Measurements from ENCODE around the gene LEFTY2. TPM values are rescaled to one million over a fixed set of nuclear protein-coding genes. Genes with fewer than 3 reads are reported as not detected.

Gene LEFTY2
- polyA plus RNA-seq, 1 donor from 2014 or later, result not detected

GRCh38 chr1:225892307-225892706 lies 48.7 kb downstream of the LEFTY2 start:
- Histone ChIP-seq H3K4me2 (ENCODE audit: low read length) (no peak overlapping the region), H3K9me3 (ENCODE audit: low read length) (no peaks in the 10 kb centered on the region), H3F3A (ENCODE audit: insufficient read depth, low read length, poor library complexity, severe bottlenecking) (no peaks in the 10 kb centered on the region), H3K27me3 (ENCODE audit: insufficient read depth, low read depth, low read length) (no peaks in the 10 kb centered on the region), H3K36me3 (ENCODE audit: insufficient read depth, low read length) (no peaks in the 10 kb centered on the region), H2AFZ (ENCODE audit: low read depth, low read length) (no peak overlapping the region), H3K9me2 (ENCODE audit: insufficient read depth, low read length) (no peaks in the 10 kb centered on the region), H3K79me2 (replicated peaks; ENCODE audit: insufficient read depth, low read length) (no peaks in the 10 kb centered on the region), H3K4me3 (ENCODE audit: low read length) (no peak overlapping the region), H4K20me1 (ENCODE audit: insufficient read depth) (no peaks in the 10 kb centered on the region), H3K27ac (ENCODE audit: low read length) (no peak overlapping the region), H3K9ac (ENCODE audit: low read length) (no peak overlapping the region)
- TF ChIP-seq EP300 (conservative IDR thresholded peaks at IDR 0.05; ENCODE audit: poor library complexity, severe bottlenecking), result no peak
- no peak for TF ChIP-seq CTCF (IDR thresholded peaks at IDR 0.05; ENCODE audit: poor library complexity, severe bottlenecking)
- TF ChIP-seq EZH2 (IDR thresholded peaks at IDR 0.05; ENCODE audit: borderline replicate concordance, insufficient read depth, low read length, poor library complexity, severe bottlenecking), result no peak
- TF ChIP-seq TAF1 (IDR thresholded peaks at IDR 0.05; ENCODE audit: low read depth), result no peak
- TF ChIP-seq SMC3 (conservative IDR thresholded peaks at IDR 0.05; ENCODE audit: poor library complexity), result no peak
- no peak for TF ChIP-seq POLR2AphosphoS5 (IDR thresholded peaks at IDR 0.05)
- TF ChIP-seq MXI1 (conservative IDR thresholded peaks at IDR 0.05; ENCODE audit: poor library complexity, severe bottlenecking), result no peak
- TF ChIP-seq REST (IDR thresholded peaks at IDR 0.05; ENCODE audit: borderline replicate concordance), result no peak
- TF ChIP-seq RAD21 (conservative IDR thresholded peaks at IDR 0.05), result no peak

DNA sequence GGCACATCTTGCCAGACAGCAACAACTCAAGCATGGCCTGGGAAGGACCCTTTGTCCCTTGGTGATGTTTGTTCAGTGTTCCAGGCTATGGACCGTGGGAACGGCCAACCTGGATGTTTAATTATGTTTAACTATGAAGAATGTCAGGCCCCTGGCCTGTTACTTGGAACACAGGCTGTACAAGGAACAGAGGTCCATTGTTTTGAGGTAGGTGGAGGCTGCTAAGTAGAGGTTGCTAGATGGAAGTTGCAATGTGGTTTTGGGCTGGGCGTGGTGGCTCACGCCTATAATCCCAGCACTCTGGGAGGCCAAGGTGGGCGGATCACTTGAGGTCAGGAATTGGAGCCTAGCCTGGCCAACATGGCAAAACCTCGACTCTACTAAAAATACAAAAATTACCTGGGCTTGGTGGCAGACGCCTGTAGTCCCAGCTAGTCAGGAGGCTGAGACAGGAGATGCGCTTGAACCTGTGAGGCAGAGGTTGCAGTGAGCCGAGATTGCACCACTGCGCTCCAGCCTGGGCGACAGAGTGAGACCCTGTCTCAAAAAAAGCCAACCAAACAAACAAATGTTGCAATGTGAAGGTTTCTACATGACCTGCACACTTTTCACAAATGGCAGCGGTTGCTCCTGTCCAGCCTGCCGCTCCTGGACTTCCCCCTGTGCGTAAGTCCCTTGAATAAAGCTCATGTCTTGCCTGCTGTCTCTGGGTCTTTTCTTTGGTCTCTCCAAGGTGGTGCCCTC lies 49.6 kb downstream of the LEFTY2 start:
- TF ChIP-seq REST (IDR thresholded peaks at IDR 0.05; ENCODE audit: borderline replicate concordance) (no peak), TAF1 (IDR thresholded peaks at IDR 0.05; ENCODE audit: low read depth) (no peak), MXI1 (conservative IDR thresholded peaks at IDR 0.05; ENCODE audit: poor library complexity, severe bottlenecking) (no peak), CTCF (IDR thresholded peaks at IDR 0.05; ENCODE audit: poor library complexity, severe bottlenecking) (no peak), SMC3 (conservative IDR thresholded peaks at IDR 0.05; ENCODE audit: poor library complexity) (no peak), POLR2AphosphoS5 (IDR thresholded peaks at IDR 0.05) (no peak), RAD21 (conservative IDR thresholded peaks at IDR 0.05) (no peak), EZH2 (IDR thresholded peaks at IDR 0.05; ENCODE audit: borderline replicate concordance, insufficient read depth, low read length, poor library complexity, severe bottlenecking) (no peak), EP300 (conservative IDR thresholded peaks at IDR 0.05; ENCODE audit: poor library complexity, severe bottlenecking) (no peak)
- H3K4me2 ChIP-seq (ENCODE audit: low read length), result no peak overlapping the region

More for the DNA sequence above, 49.6 kb downstream of the LEFTY2 start:
- Histone ChIP-seq H3K79me2 (replicated peaks; ENCODE audit: insufficient read depth, low read length) (no peaks in the 10 kb centered on the region), H3K9me3 (ENCODE audit: low read length) (no peaks in the 10 kb centered on the region), H3K9ac (ENCODE audit: low read length) (no peak overlapping the region), H3K27ac (ENCODE audit: low read length) (no peak overlapping the region), H4K20me1 (ENCODE audit: insufficient read depth) (no peaks in the 10 kb centered on the region), H3K9me2 (ENCODE audit: insufficient read depth, low read length) (no peaks in the 10 kb centered on the region), H3K27me3 (ENCODE audit: insufficient read depth, low read depth, low read length) (no peaks in the 10 kb centered on the region), H3K4me3 (ENCODE audit: low read length) (no peak overlapping the region), H3F3A (ENCODE audit: insufficient read depth, low read length, poor library complexity, severe bottlenecking) (no peaks in the 10 kb centered on the region), H2AFZ (ENCODE audit: low read depth, low read length) (no peak overlapping the region), H3K36me3 (ENCODE audit: insufficient read depth, low read length) (no peaks in the 10 kb centered on the region)

All from neural cell (in vitro differentiated cells).